Left lung (tissue), 10 donors: ENCODE data around the gene GPN1. TPM values are rescaled to one million over a fixed set of nuclear protein-coding genes. Genes with fewer than 3 reads are reported as not detected.
A peak's percentile ranks its signal among the peaks of the same experiment; 100 is the strongest.

Experiments
- ATAC-seq: fragments of 200-7000 bp; cut with Tn5 transposase; one replicate; pipeline ENCODE4 v1.9.1; 2020; ENCODE audit warnings: moderate library complexity
- DNase-seq, 4 donors: peaks; one replicate each; pipeline ENCODE4 v3.0.0-alpha.2; 2013 to 2020
- H3K27ac ChIP-seq, 2 donors: fragments of 200-600 bp; sonication (generic) in 1 of 2; one replicate each; pipeline versions ENCODE4 v1.5.0 to v1.8.0; 2020 to 2021
- H3K27me3 ChIP-seq, 2 donors: fragments of 200-600 bp; sonication (generic) in 1 of 2; one replicate each; pipeline versions ENCODE4 v1.5.0 to v1.8.0; 2020 to 2021
- H3K36me3 ChIP-seq, 2 donors: fragments of 200-600 bp; sonication (generic) in 1 of 2; one replicate each; pipeline versions ENCODE4 v1.5.0 to v1.8.0; 2020 to 2021
- H3K4me1 ChIP-seq, 2 donors: fragments of 200-600 bp; one replicate each; pipeline ENCODE4 v1.8.0; 2021
- H3K4me3 ChIP-seq, 2 donors: fragments of 200-600 bp; sonication (generic) in 1 of 2; one replicate each; pipeline versions ENCODE4 v1.5.0 to v1.8.0; 2020 to 2021; ENCODE audit warnings: mild to moderate bottlenecking in 1 of 2
- H3K9me3 ChIP-seq, 2 donors: fragments of 200-600 bp; sonication (generic) in 1 of 2; one replicate each; pipeline versions ENCODE4 v1.5.0 to v1.8.0; 2020 to 2021
- CTCF ChIP-seq, 2 donors: fragments of 200-600 bp; sonication (generic) in 1 of 2; IDR thresholded peaks; one replicate each; pipeline versions ENCODE4 v1.5.0 to v1.8.0; 2021; ENCODE audit warnings: antibody characterized with exemption in 2 of 2
- intact Hi-C, 2 donors: fragments of 100-400 bp; cut with DNase I; formaldehyde crosslinking; loops; one replicate each; pipeline versions ENCODE4 v1.11.2 to v1.14.2; 2022
- polyA plus RNA-seq, 6 donors: library from polyadenylated mRNA; unstranded; fragments of 120-200 nt; gene quantifications; one replicate each; pipeline ENCODE4 v1.2.1, GENCODE V29; 2013; ENCODE audit not compliant: insufficient read length in 6 of 6
- total RNA-seq, 2 donors: library from RNA; stranded (reverse); fragmentation: NEBNext Ultra II Directional; extraction: Animal tissue kit (Norgen Biotek cat#: 25700); gene quantifications; one replicate each; pipeline ENCODE4 v1.2.1, GENCODE V29; 2021
- donor health status: DM: no; HTN: yes; CAD: no.
- donor health status: DM: no; HTN: no; CAD: no.

GPN1 gene
- total and polyA plus RNA-seq, 8 donors = 24.2 to 61.7 (median 53.5) TPM

DNA sequence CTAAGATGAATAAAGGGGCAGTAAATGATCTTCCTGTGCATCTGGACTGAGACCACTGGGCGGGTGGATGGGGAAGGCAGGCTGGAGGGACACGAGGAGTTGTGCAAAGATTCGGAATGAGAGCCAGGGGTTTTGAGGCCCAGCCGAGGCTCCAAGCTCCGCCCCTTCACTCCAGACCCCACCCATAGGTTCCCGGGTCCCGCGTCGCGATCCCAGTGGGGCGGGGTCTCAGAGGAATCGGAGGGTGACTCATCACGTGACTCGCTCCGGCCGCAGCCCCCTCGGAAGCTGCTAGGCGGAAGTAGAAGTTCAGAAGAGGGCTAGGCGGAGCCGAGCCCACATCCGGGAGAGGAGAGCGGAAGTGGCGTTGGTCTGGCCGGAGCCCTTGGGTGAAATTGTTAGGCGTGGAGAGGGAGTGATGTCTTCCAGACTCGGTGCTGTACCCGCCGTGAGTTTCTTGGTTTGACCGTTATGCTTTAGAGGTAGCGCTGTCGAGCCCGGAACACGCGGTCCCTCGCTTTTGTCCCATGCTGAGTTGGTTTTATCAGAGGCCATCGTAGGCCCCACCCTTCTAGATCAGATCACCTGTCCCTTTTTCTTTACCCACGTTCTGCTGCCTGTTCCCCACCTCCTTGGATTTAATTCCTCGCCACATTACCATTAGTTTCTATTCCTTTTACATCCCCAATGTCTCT lies 46.0 kb upstream of the GPN1 start, which contains the start of gene ZNF512:
Gene ZNF512, plus strand, starts transcription at position 348 of the 695 bp plus-strand sequence. Its CDS starts 71 bp downstream, at position 419.
- intact Hi-C loops = no loop called here
- peak; percentile 97 for ATAC-seq
- Histone ChIP-seq H3K9me3 (peaks cover 0 to 31% of the 10 kb centered on the region in 2 donors), H3K36me3 (no peaks in the 10 kb centered on the region), H3K4me3 (peak within 1 kb of the TSS; percentile 58 to 88), H3K27me3 (no peaks in the 10 kb centered on the region), H3K27ac (peak within 1 kb of the TSS; percentile 53 to 82), H3K4me1 (peaks cover 17 to 42% of the 10 kb centered on the region in 2 donors)
- DNase-seq = peak; percentile 89 to 96 (median 94)
- TF ChIP-seq CTCF (IDR thresholded peaks at IDR 0.05) = no peak

- intact Hi-C loops = no loop called here
- Histone ChIP-seq H3K27me3 (no peaks in the 10 kb centered on the region), H3K4me3 (peak overlapping the region; percentile 58 to 88), H3K27ac (peak overlapping the region; percentile 53 to 82), H3K4me1 (peaks cover 17 to 42% of the 10 kb centered on the region in 2 donors), H3K36me3 (no peaks in the 10 kb centered on the region), H3K9me3 (peaks cover 0 to 24% of the 10 kb centered on the region in 2 donors)
- DNase-seq (peak in 1 of 4 donors; percentile 5), ATAC-seq (peak; percentile 8)
- no peak for TF ChIP-seq CTCF (IDR thresholded peaks at IDR 0.05)
Observed at GRCh38 chr2:27583390-27583915, 45.4 kb upstream of the GPN1 start.

DNA sequence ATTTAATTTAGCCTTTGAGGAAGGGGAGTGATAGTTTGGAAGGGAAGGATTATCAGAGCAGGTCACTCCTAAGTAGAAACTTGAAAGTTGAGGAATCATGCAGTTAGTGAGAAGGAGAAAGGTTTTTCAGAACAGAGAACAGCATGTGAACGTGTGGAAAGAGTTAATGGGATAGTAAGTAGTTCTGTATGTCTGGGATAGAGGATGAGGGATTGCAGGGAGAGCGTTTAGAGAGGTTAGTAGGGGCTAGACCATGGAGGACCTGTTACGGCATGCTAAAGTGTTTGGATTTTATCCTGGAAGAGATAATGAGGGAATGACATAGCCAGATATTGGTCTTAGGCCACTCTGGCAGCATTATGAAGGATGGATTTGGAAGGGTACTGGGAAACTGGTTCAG lies 44.3 kb upstream of the GPN1 start:
- intact Hi-C loops = no loop called here
- Histone ChIP-seq H3K4me3 (peak overlapping the region in 1 of 2 donors; percentile 88), H3K4me1 (peaks cover 17 to 42% of the 10 kb centered on the region in 2 donors), H3K36me3 (no peaks in the 10 kb centered on the region), H3K27me3 (no peaks in the 10 kb centered on the region), H3K9me3 (peaks cover 0 to 21% of the 10 kb centered on the region in 2 donors), H3K27ac (no peak overlapping the region)
- DNase-seq (no peak), ATAC-seq (no peak)
- TF ChIP-seq CTCF (IDR thresholded peaks at IDR 0.05) = no peak

GRCh38 chr2:27587025-27587424 lies 41.8 kb upstream of the GPN1 start:
- Histone ChIP-seq H3K9me3 (peaks cover 0 to 26% of the 10 kb centered on the region in 2 donors), H3K4me1 (peaks cover 17 to 41% of the 10 kb centered on the region in 2 donors), H3K27ac (no peak overlapping the region), H3K36me3 (peaks cover 0 to 7% of the 10 kb centered on the region in 2 donors), H3K4me3 (no peak overlapping the region), H3K27me3 (no peaks in the 10 kb centered on the region)
- DNase-seq = no peak
- TF ChIP-seq CTCF (IDR thresholded peaks at IDR 0.05) = no peak
- ATAC-seq = no peak
- intact Hi-C loops = no loop called here

- Histone ChIP-seq H3K9me3 (peaks cover 0 to 26% of the 10 kb centered on the region in 2 donors), H3K27ac (no peak overlapping the region), H3K36me3 (peaks cover 0 to 7% of the 10 kb centered on the region in 2 donors), H3K4me3 (no peak overlapping the region), H3K4me1 (peaks cover 17 to 34% of the 10 kb centered on the region in 2 donors), H3K27me3 (no peaks in the 10 kb centered on the region)
- ATAC-seq (no peak), DNase-seq (no peak)
- intact Hi-C loops = no loop called here
- TF ChIP-seq CTCF (IDR thresholded peaks at IDR 0.05) = no peak
Observed at GRCh38 chr2:27588308-27588707, 40.5 kb upstream of the GPN1 start.
